Thymus (tissue), 11 donors: ENCODE data around the gene ABCD1. TPM values are rescaled to one million over a fixed set of nuclear protein-coding genes. Genes with fewer than 3 reads are reported as not detected.
A peak's percentile ranks its signal among the peaks of the same experiment; 100 is the strongest.
"Not testable (repeated sequence)": the region's sequence is repeated elsewhere in the genome, so short reads cannot be mapped to it uniquely, and the experiment has no call there.

ENCODE experiments used
- DNase-seq, 9 donors: peaks; one replicate each; pipeline ENCODE4 v3.0.0-alpha.2; 2013; ENCODE audit warnings: low spot score in 9 of 9, low read depth in 6 of 9, missing footprints in 1 of 9
- H3K27ac ChIP-seq, 2 donors: one replicate each; pipeline ENCODE4 v1.5.1; 2013; ENCODE audit warnings: control low read depth in 1 of 2, low read depth in 1 of 2, low read length in 1 of 2, mild to moderate bottlenecking in 1 of 2, moderate library complexity in 1 of 2
- H3K27me3 ChIP-seq, 2 donors: one replicate each; pipeline ENCODE4 v1.5.1; 2013; ENCODE audit warnings: low read length in 1 of 2; ENCODE audit not compliant: control insufficient read depth in 2 of 2, insufficient read depth in 1 of 2
- H3K36me3 ChIP-seq, 2 donors: one replicate each; pipeline ENCODE4 v1.5.1; 2013; ENCODE audit warnings: low read length in 1 of 2, mild to moderate bottlenecking in 1 of 2, moderate library complexity in 1 of 2; ENCODE audit not compliant: control insufficient read depth in 2 of 2, insufficient read depth in 2 of 2
- H3K4me1 ChIP-seq, 2 donors: one replicate each; pipeline ENCODE4 v1.5.1; 2013; ENCODE audit warnings: low read length in 2 of 2; ENCODE audit not compliant: control insufficient read depth in 2 of 2, insufficient read depth in 2 of 2
- H3K4me3 ChIP-seq, 2 donors: one replicate each; pipeline ENCODE4 v1.5.1; 2013; ENCODE audit warnings: low read length in 2 of 2, control low read depth in 1 of 2, mild to moderate bottlenecking in 1 of 2
- H3K9me3 ChIP-seq, 2 donors: one replicate each; pipeline ENCODE4 v1.5.1; 2013; ENCODE audit warnings: low read length in 1 of 2, mild to moderate bottlenecking in 1 of 2; ENCODE audit not compliant: control insufficient read depth in 2 of 2, insufficient read depth in 1 of 2
- WGBS: extraction: QIAGEN DNeasy Blood & Tissue Kit; methylation state at CpG from one replicate; pipeline ENCODE4 v1.1.7; 2013; 5-methylcytosine and 5-hydroxymethylcytosine counted together
- polyA plus RNA-seq: library from polyadenylated mRNA; stranded (reverse); fragments of 200-250 nt; gene quantifications from one replicate; pipeline ENCODE4 v1.2.3, GENCODE V29; 2013
- total RNA-seq: library from RNA; stranded (reverse); fragments of 120-200 nt; gene quantifications from one replicate; pipeline ENCODE4 v1.2.4, GENCODE V29; 2013
- donor health status: healthy.

The ABCD1 gene
- total and polyA plus RNA-seq, 2 donors: 4.7 to 6.8 TPM

- H3K4me3 ChIP-seq, DNase-seq, H3K27me3 ChIP-seq, H3K9me3 ChIP-seq, H3K4me1 ChIP-seq, H3K27ac ChIP-seq: not testable (repeated sequence)
- peaks cover 15 to 48% of the 10 kb centered on the region in 2 donors for H3K36me3 ChIP-seq
- WGBS: 92% methylated on average over 11 of the region's 12 CpGs
These were observed 19.8 kb upstream of the ABCD1 start for GRCh38 chrX:153704631-153705402.

- 96% methylated on average over 18 of the region's 18 CpGs for WGBS
- peaks cover 18 to 55% of the 10 kb centered on the region in 2 donors for H3K36me3 ChIP-seq
- H3K27ac ChIP-seq, DNase-seq, H3K4me1 ChIP-seq, H3K27me3 ChIP-seq, H3K9me3 ChIP-seq, H3K4me3 ChIP-seq: not testable (repeated sequence)
These were observed 19.1 kb upstream of the ABCD1 start for GRCh38 chrX:153705403-153706060.

- WGBS: 97% methylated on average over 9 of the region's 9 CpGs
- H3K4me3 ChIP-seq: no peak overlapping the region
- no peaks in the 10 kb centered on the region for H3K4me1 ChIP-seq
- H3K9me3 ChIP-seq: no peaks in the 10 kb centered on the region
- H3K36me3 ChIP-seq: peaks cover 15 to 48% of the 10 kb centered on the region in 2 donors
- no peaks in the 10 kb centered on the region for H3K27me3 ChIP-seq
- no peak for DNase-seq
- no peak overlapping the region for H3K27ac ChIP-seq
These were observed 17.9 kb upstream of the ABCD1 start for GRCh38 chrX:153706799-153707198.

- H3K36me3 ChIP-seq: peaks cover 20 to 42% of the 10 kb centered on the region in 2 donors
- no peaks in the 10 kb centered on the region for H3K4me1 ChIP-seq
- WGBS: 98% methylated on average over 6 of the region's 6 CpGs
- H3K27me3 ChIP-seq: no peaks in the 10 kb centered on the region
- H3K9me3 ChIP-seq: no peaks in the 10 kb centered on the region
- no peak for DNase-seq
- H3K4me3 ChIP-seq: no peak overlapping the region
- H3K27ac ChIP-seq: no peak overlapping the region
These were observed 17.2 kb upstream of the ABCD1 start for GRCh38 chrX:153707406-153707805.

- Histone ChIP-seq H3K9me3 (no peaks in the 10 kb centered on the region), H3K27ac (no peak overlapping the region), H3K4me3 (no peak overlapping the region), H3K4me1 (no peaks in the 10 kb centered on the region), H3K36me3 (peaks cover 27 to 42% of the 10 kb centered on the region in 2 donors), H3K27me3 (no peaks in the 10 kb centered on the region)
- 46% methylated on average over 13 of the region's 13 CpGs for WGBS
- peak in 2 of 9 donors; percentile 44 to 62 for DNase-seq
These were observed 16.2 kb upstream of the ABCD1 start for GRCh38 chrX:153708415-153708814.

GRCh38 chrX:153709726-153710674, 14.7 kb upstream of the ABCD1 start:
- Histone ChIP-seq H3K9me3 (no peaks in the 10 kb centered on the region), H3K27me3 (no peaks in the 10 kb centered on the region), H3K4me1 (no peaks in the 10 kb centered on the region), H3K4me3 (no peak overlapping the region), H3K36me3 (peaks cover 38 to 42% of the 10 kb centered on the region in 2 donors), H3K27ac (no peak overlapping the region)
- WGBS: 97% methylated on average over 27 of the region's 27 CpGs
- DNase-seq: no peak

GRCh38 chrX:153714256-153714655, 10.4 kb upstream of the ABCD1 start:
- no peak overlapping the region for H3K4me3 ChIP-seq
- WGBS: 97% methylated on average over 3 of the region's 3 CpGs
- no peak for DNase-seq
- H3K27me3 ChIP-seq: no peaks in the 10 kb centered on the region
- no peaks in the 10 kb centered on the region for H3K4me1 ChIP-seq
- no peaks in the 10 kb centered on the region for H3K9me3 ChIP-seq
- H3K27ac ChIP-seq: no peak overlapping the region
- H3K36me3 ChIP-seq: peaks cover 62 to 63% of the 10 kb centered on the region in 2 donors

- WGBS: 99% methylated on average over 9 of the region's 9 CpGs
- H3K4me3 ChIP-seq: no peak overlapping the region
- H3K27me3 ChIP-seq: no peaks in the 10 kb centered on the region
- H3K36me3 ChIP-seq: peaks cover 60 to 61% of the 10 kb centered on the region in 2 donors
- H3K9me3 ChIP-seq: no peaks in the 10 kb centered on the region
- H3K4me1 ChIP-seq: peaks cover under 1 to 2% of the 10 kb centered on the region in 2 donors
- no peak for DNase-seq
- no peak overlapping the region for H3K27ac ChIP-seq
These were observed 7.2 kb upstream of the ABCD1 start for GRCh38 chrX:153717445-153717844.
